Body of pancreas (tissue), 4 donors: ENCODE results near the gene POLA1. TPM values are rescaled to one million over a fixed set of nuclear protein-coding genes. Genes with fewer than 3 reads are reported as not detected.

ENCODE experiments used
- ATAC-seq: fragments of 150-250 bp; one replicate; pipeline ENCODE4 v1.9.1; 2016
- DNase-seq, 4 donors: peaks; one replicate each; pipeline ENCODE4 v3.0.0-alpha.2; 2019
- H3K27ac ChIP-seq, 4 donors: fragments of 200-600 bp; sonication (generic); 1 replicate in 3 of 4; 2 replicates in 1 of 4; pipeline versions ENCODE4 v1.5.1 to v1.6.1; 2016 to 2019; ENCODE audit warnings: mild to moderate bottlenecking in 1 of 4, mixed read lengths in 1 of 4, moderate library complexity in 1 of 4
- H3K27me3 ChIP-seq, 2 donors: fragments of 200-600 bp; sonication (generic); one replicate each; pipeline ENCODE4 v1.6.0; 2016; ENCODE audit warnings: mild to moderate bottlenecking in 1 of 2
- H3K36me3 ChIP-seq, 2 donors: fragments of 200-600 bp; sonication (generic); replicated peaks in 1 of 2; 2 replicates each; pipeline ENCODE4 v1.5.1; 2016; ENCODE audit warnings: low read depth in 2 of 2; ENCODE audit not compliant: insufficient read depth in 1 of 2
- H3K4me1 ChIP-seq: fragments of 200-600 bp; sonication (generic); one replicate; pipeline ENCODE4 v1.6.0; 2016
- H3K4me3 ChIP-seq, 2 donors: fragments of 200-600 bp; sonication (generic); 1 replicate in 1 of 2; 2 replicates in 1 of 2; pipeline ENCODE4 v1.5.1; 2016 to 2019
- H3K9me3 ChIP-seq, 3 donors: fragments of 200-600 bp; sonication (generic); 1 replicate in 2 of 3; 2 replicates in 1 of 3; pipeline ENCODE4 v1.5.1; 2016
- POLR2A ChIP-seq, 3 donors: fragments of 450-650 bp; IDR thresholded peaks; one replicate each; pipeline ENCODE4 v1.6.1; 2016; ENCODE audit warnings: antibody characterized with exemption in 3 of 3, mild to moderate bottlenecking in 2 of 3
- WGBS, 2 donors: methylation state at CpG; one replicate each; pipeline ENCODE4 v1.1.5; 2017; 5-methylcytosine and 5-hydroxymethylcytosine counted together
- intact Hi-C: fragments of 100-400 bp; cut with DNase I; formaldehyde crosslinking; loops from one replicate; pipeline ENCODE4 v1.15.1; 2023
- total RNA-seq, 2 donors: library from RNA; depleted of rRNA; stranded (reverse); fragments of >200 nt; gene quantifications; one replicate each; pipeline ENCODE4 v1.1.0, GENCODE V29; 2016
- TF ChIP-seq, protein P1 (sequence below), 7 experiments: fragments of 450-650 bp in 4 of 7; fragments of 200-600 bp in 3 of 7; sonication (generic) in 3 of 7; IDR thresholded peaks; one replicate each; pipeline ENCODE4 v1.5.1; 2016 to 2019; ENCODE audit warnings: antibody characterized with exemption in 7 of 7

The POLA1 gene
- total RNA-seq, 2 donors from 2014 or later, result 5.7 to 9.9 TPM

DNA sequence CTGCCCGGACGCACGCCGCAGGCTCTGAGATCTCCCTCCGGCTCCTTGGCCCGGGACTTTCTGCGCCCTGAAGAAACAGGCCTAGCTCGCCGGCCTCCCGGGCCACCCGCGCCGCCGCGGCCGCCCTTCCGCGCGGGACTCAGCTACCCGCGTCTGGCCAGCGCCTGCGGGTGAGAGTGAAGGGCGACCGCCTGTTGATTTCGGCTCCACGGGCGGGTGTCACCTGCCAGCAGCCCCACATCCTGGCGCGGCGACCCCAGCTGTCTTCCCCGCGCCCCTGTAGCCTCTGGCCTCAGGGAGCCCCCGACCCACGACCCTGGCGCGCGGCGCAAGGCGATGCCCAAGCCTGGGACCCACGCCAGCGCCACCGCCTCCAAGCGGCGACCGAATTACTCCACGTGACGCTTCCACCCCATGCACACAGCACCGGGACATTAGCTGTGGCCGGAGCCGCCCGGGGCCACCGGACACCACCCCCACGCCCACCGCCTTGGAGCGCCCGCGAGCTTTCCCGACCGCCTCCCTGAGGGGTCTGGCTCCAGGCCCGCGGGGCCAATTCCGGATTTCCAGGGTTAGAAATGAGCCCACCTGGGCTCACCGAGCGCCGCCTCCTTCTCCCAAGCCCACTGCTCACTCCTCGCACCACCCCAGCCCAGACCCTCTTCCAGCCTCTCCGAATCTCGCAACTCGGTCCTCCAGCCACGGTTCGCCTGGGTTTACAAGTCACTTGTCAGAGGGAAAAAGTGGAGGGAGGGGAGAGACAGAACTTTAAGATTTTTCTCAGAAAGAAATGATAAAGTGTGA is 311.9 kb downstream of the POLA1 start:
- ATAC-seq, result no peak
- TF ChIP-seq POLR2A (IDR thresholded peaks at IDR 0.05), result no peak
- TF ChIP-seq, protein P1, sequence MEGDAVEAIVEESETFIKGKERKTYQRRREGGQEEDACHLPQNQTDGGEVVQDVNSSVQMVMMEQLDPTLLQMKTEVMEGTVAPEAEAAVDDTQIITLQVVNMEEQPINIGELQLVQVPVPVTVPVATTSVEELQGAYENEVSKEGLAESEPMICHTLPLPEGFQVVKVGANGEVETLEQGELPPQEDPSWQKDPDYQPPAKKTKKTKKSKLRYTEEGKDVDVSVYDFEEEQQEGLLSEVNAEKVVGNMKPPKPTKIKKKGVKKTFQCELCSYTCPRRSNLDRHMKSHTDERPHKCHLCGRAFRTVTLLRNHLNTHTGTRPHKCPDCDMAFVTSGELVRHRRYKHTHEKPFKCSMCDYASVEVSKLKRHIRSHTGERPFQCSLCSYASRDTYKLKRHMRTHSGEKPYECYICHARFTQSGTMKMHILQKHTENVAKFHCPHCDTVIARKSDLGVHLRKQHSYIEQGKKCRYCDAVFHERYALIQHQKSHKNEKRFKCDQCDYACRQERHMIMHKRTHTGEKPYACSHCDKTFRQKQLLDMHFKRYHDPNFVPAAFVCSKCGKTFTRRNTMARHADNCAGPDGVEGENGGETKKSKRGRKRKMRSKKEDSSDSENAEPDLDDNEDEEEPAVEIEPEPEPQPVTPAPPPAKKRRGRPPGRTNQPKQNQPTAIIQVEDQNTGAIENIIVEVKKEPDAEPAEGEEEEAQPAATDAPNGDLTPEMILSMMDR (IDR thresholded peaks at IDR 0.05), result no peak
- intact Hi-C loops, result no loop called here
- H3K27ac ChIP-seq, result no peak overlapping the region
- DNase-seq, result no peak
- no peaks in the 10 kb centered on the region for H3K9me3 ChIP-seq
- H3K4me3 ChIP-seq, result no peak overlapping the region
- H3K27me3 ChIP-seq, result no peaks in the 10 kb centered on the region
- H3K36me3 ChIP-seq, result no peaks in the 10 kb centered on the region
- WGBS, 2 donors, result 5 to 27% methylated on average over 6 to 38 of the region's 72 CpGs
- peaks cover 25% of the 10 kb centered on the region for H3K4me1 ChIP-seq

DNA sequence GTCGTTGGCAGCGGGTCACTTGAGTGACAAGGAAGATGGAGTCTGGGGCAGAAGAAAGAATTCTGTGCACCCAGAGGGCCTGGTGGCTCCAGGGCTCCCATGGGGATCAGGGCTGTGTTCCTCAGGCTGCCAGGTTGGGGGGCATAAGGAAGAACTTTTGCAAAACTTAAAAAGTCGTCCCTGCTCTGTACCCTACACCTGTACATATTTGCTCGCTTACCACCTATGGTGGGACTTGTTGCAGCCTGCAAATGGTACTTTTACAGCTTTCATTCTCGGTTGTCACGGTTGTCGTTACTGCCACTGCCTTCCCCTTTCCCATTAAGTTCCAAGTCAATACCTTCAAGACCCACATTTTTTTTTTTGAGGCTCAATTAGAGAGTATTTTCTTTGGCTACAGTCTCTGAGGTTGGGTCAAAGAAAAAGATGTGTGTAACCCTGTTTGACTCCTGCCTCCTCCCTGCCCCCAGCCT is 312.9 kb downstream of the POLA1 start:
- H3K4me1 ChIP-seq, result peaks cover 25% of the 10 kb centered on the region
- no peak overlapping the region for H3K27ac ChIP-seq
- DNase-seq (no peak), ATAC-seq (no peak)
- H3K27me3 ChIP-seq, result no peaks in the 10 kb centered on the region
- H3K36me3 ChIP-seq, result no peaks in the 10 kb centered on the region
- H3K9me3 ChIP-seq, result no peaks in the 10 kb centered on the region
- TF ChIP-seq POLR2A (IDR thresholded peaks at IDR 0.05), result no peak
- TF ChIP-seq, protein P1 (IDR thresholded peaks at IDR 0.05), result no peak
- intact Hi-C loops, result no loop called here
- no peak overlapping the region for H3K4me3 ChIP-seq
- 11 to 30% methylated on average over 6 to 7 of the region's 7 CpGs for WGBS, 2 donors

DNA sequence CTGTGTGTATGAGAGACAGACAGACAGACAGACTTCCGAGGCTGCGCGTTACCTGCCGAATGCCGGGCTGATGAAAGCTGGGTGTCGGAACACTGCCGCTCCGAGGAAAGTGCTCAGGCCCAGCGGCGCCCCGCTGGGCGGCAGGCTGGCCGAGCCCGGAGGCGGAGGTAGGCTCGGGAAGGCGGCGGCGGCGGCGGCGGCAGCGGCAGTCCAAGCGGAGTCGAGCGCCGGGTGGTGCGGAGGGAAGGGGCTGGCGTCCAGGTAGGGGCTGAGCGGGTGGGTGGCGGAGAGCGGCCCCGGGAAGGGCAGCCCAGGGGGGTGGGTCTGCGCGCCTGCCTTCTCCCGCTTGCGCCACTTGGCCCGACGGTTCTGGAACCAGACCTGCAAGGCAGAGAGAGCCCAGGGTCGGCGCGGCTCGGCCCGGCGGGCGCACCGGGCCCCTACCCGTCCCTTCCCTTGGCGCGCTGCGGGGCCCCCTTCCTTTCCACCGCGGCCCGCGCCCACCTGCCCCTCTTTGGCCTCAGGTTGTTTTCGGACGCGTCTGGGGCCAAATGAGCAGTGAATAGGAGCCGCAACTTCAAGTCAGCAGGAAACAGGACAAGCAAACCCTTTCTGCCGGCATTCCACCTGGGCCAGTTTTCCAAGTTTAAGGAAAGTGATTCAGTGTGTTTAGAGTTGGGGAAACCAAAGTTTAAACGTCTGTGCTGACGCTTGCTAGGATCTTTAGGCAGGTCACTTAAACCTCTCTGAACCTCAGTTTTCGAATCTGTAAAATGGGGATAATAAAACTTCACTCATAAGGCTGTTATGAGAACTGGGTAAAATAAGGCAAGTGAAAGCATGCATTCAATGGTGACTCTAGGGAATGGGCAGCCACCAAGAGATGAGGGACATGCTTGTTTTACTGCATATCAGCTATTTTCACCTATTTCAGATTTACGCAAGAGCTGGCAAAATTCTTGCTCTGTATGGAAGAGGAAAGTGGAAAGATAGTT is 313.6 kb downstream of the POLA1 start:
- no peaks in the 10 kb centered on the region for H3K27me3 ChIP-seq
- intact Hi-C loops, result no loop called here
- ATAC-seq (no peak), DNase-seq (no peak)
- no peak overlapping the region for H3K4me3 ChIP-seq
- no peak for TF ChIP-seq POLR2A (IDR thresholded peaks at IDR 0.05)
- TF ChIP-seq, protein P1 (IDR thresholded peaks at IDR 0.05), result no peak
- H3K4me1 ChIP-seq, result peaks cover 25% of the 10 kb centered on the region
- H3K27ac ChIP-seq, result no peak overlapping the region
- no peaks in the 10 kb centered on the region for H3K36me3 ChIP-seq
- WGBS, 2 donors, result 7 to 42% methylated on average over 6 to 47 of the region's 64 CpGs
- H3K9me3 ChIP-seq, result no peaks in the 10 kb centered on the region

GRCh38 chrX:25009407-25009806 is 315.7 kb downstream of the POLA1 start:
- intact Hi-C loops, result no loop called here
- no peak for ATAC-seq
- Histone ChIP-seq H3K4me3 (no peak overlapping the region), H3K36me3 (no peaks in the 10 kb centered on the region), H3K27me3 (no peaks in the 10 kb centered on the region), H3K9me3 (no peaks in the 10 kb centered on the region), H3K4me1 (peaks cover 35% of the 10 kb centered on the region), H3K27ac (no peak overlapping the region)
- no peak for DNase-seq
- WGBS, 2 donors, result 31 to 32% methylated on average over 6 to 7 of the region's 7 CpGs
- no peak for TF ChIP-seq POLR2A (IDR thresholded peaks at IDR 0.05)
- TF ChIP-seq, protein P1 (IDR thresholded peaks at IDR 0.05), result no peak
